Astrocyte (in vitro differentiated cells and primary cell): Measurements from ENCODE around the gene OGFOD3.

Source experiments
- CTCF ChIP-seq: IDR thresholded peaks from 2 replicates; pipeline ENCODE4 v1.5.1; 2011; ENCODE audit warnings: low read depth, mild to moderate bottlenecking, inconsistent platforms, low read length, moderate library complexity; ENCODE audit not compliant: insufficient read depth
- EZH2 ChIP-seq: IDR thresholded peaks from 2 replicates; pipeline ENCODE4 v1.6.1; 2012; ENCODE audit warnings: mild to moderate bottlenecking, low read length, inconsistent platforms; ENCODE audit not compliant: insufficient read depth

- TF ChIP-seq CTCF (no peak), EZH2 (no peak)
Measured at GRCh38 chr17:82405051-82405450, 13.3 kb downstream of the OGFOD3 start.
